NCI-H510A treated with DMSO at 0.1 percent for 48 hours (cell line): ENCODE measurements around the gene PTPN23.

ENCODE experiments used
- DNase-seq: peaks from one replicate; lab custom pipeline; 2025; lab: John Stamatoyannopoulos, UW

The PTPN23 gene

GRCh38 chr3:47374587-47374986, 6.2 kb upstream of the PTPN23 start:
- DNase-seq = no peak

- no peak for DNase-seq
Observed at GRCh38 chr3:47376393-47376792, 4.4 kb upstream of the PTPN23 start.

- no peak for DNase-seq
Observed at GRCh38 chr3:47377186-47377585, 3.6 kb upstream of the PTPN23 start.

- DNase-seq = no peak
Observed at GRCh38 chr3:47378869-47379268, 2.0 kb upstream of the PTPN23 start.

- no peak for DNase-seq
Observed at GRCh38 chr3:47379411-47379899, 1.4 kb upstream of the PTPN23 start.

GRCh38 chr3:47380026-47380600, 708 bp upstream of the PTPN23 start:
- DNase-seq = no peak

- peak; percentile 75 for DNase-seq
Observed at GRCh38 chr3:47381317-47382157, 716 bp downstream of the PTPN23 start.

GRCh38 chr3:47384425-47384824, 3.6 kb downstream of the PTPN23 start:
- DNase-seq = no peak

GRCh38 chr3:47385007-47385406, 4.2 kb downstream of the PTPN23 start:
- DNase-seq = no peak

- DNase-seq = no peak
Observed at GRCh38 chr3:47385796-47386195, 5.0 kb downstream of the PTPN23 start.

- no peak for DNase-seq
Observed at GRCh38 chr3:47392933-47393332, 12.1 kb downstream of the PTPN23 start.

- DNase-seq = no peak
Observed at GRCh38 chr3:47394140-47394870, 13.5 kb downstream of the PTPN23 start.

- no peak for DNase-seq
Observed at GRCh38 chr3:47394881-47395280, 14.1 kb downstream of the PTPN23 start.

- no peak for DNase-seq
Observed at GRCh38 chr3:47398228-47398627, 17.4 kb downstream of the PTPN23 start.

GRCh38 chr3:47399016-47399415, 18.2 kb downstream of the PTPN23 start:
- DNase-seq = no peak

GRCh38 chr3:47399531-47400270, 18.9 kb downstream of the PTPN23 start:
- no peak for DNase-seq

- no peak for DNase-seq
Observed at GRCh38 chr3:47404431-47404876, 23.6 kb downstream of the PTPN23 start.

- DNase-seq = no peak
Observed at GRCh38 chr3:47404955-47405790, 24.4 kb downstream of the PTPN23 start.

GRCh38 chr3:47405820-47406761, 25.3 kb downstream of the PTPN23 start:
- no peak for DNase-seq

GRCh38 chr3:47406762-47407149, 25.9 kb downstream of the PTPN23 start:
- no peak for DNase-seq
